ENCODE measurements around the gene SH3RF1.

SH3RF1 gene

GRCh38 chr4:169090484-169091215 lies 180.1 kb downstream of the SH3RF1 start:
- Mint-ChIP-seq H3K27ac (no peak overlapping the region), H3K4me1 (ENCODE audit: low read depth in 2 of 2) (no peaks in the 10 kb centered on the region), H3K36me3 (ENCODE audit: insufficient read depth) (peaks cover 3% of the 10 kb centered on the region), H3K4me3 (no peak overlapping the region), H3K9me3 (peaks cover 3 to 6% of the 10 kb centered on the region in 2 donors), H3K27me3 (no peaks in the 10 kb centered on the region)
- ATAC-seq (replicated peaks): no peak
- DNase-seq: no peak

GRCh38 chr4:169089004-169089403 lies 181.8 kb downstream of the SH3RF1 start:
- no peak overlapping the region for H3K27ac Mint-ChIP-seq
- no peak overlapping the region for H3K4me3 Mint-ChIP-seq

GRCh38 chr4:169084954-169085353 lies 185.8 kb downstream of the SH3RF1 start:
- no peaks in the 10 kb centered on the region for H3K9me3 Mint-ChIP-seq
- H3K36me3 Mint-ChIP-seq (ENCODE audit: insufficient read depth): peaks cover 3% of the 10 kb centered on the region
- no peak overlapping the region for H3K27ac Mint-ChIP-seq
- no peak for ATAC-seq (replicated peaks)
- H3K4me1 Mint-ChIP-seq (ENCODE audit: low read depth in 2 of 2): peaks cover 4% of the 10 kb centered on the region in 2 donors
- H3K4me3 Mint-ChIP-seq: no peak overlapping the region
- no peaks in the 10 kb centered on the region for H3K27me3 Mint-ChIP-seq
- DNase-seq: no peak

More at GRCh38 chr4:169089004-169089403, 181.8 kb downstream of the SH3RF1 start:
- peaks cover 3% of the 10 kb centered on the region for H3K36me3 Mint-ChIP-seq (ENCODE audit: insufficient read depth)
- H3K27me3 Mint-ChIP-seq: no peaks in the 10 kb centered on the region
- peaks cover 3 to 6% of the 10 kb centered on the region in 2 donors for H3K9me3 Mint-ChIP-seq
- ATAC-seq (replicated peaks) (no peak), DNase-seq (no peak)
- H3K4me1 Mint-ChIP-seq (ENCODE audit: low read depth in 2 of 2): no peaks in the 10 kb centered on the region

GRCh38 chr4:169080981-169081380 lies 189.8 kb downstream of the SH3RF1 start:
- H3K4me3 Mint-ChIP-seq: no peak overlapping the region
- ATAC-seq (replicated peaks): no peak

GRCh38 chr4:169079942-169080827 lies 190.6 kb downstream of the SH3RF1 start:
- H3K27me3 Mint-ChIP-seq: peaks cover 5 to 9% of the 10 kb centered on the region in 2 donors
- no peak for DNase-seq
- H3K4me1 Mint-ChIP-seq (ENCODE audit: low read depth in 2 of 2): peaks cover 9 to 10% of the 10 kb centered on the region in 2 donors
- no peaks in the 10 kb centered on the region for H3K9me3 Mint-ChIP-seq
- H3K27ac Mint-ChIP-seq: peak overlapping the region in 1 of 2 donors; percentile 41
- ATAC-seq (replicated peaks): peak; percentile 55
- H3K4me3 Mint-ChIP-seq: peak overlapping the region; percentile 37 to 73
- no peaks in the 10 kb centered on the region for H3K36me3 Mint-ChIP-seq (ENCODE audit: insufficient read depth)

More at GRCh38 chr4:169080981-169081380, 189.8 kb downstream of the SH3RF1 start:
- Mint-ChIP-seq H3K4me1 (ENCODE audit: low read depth in 2 of 2) (peaks cover 9 to 10% of the 10 kb centered on the region in 2 donors), H3K27ac (no peak overlapping the region), H3K36me3 (ENCODE audit: insufficient read depth) (no peaks in the 10 kb centered on the region), H3K27me3 (peaks cover 5 to 9% of the 10 kb centered on the region in 2 donors), H3K9me3 (no peaks in the 10 kb centered on the region)
- no peak for DNase-seq

GRCh38 chr4:169074117-169074516 lies 196.6 kb downstream of the SH3RF1 start:
- H3K4me1 Mint-ChIP-seq (ENCODE audit: low read depth in 2 of 2): no peaks in the 10 kb centered on the region
- H3K36me3 Mint-ChIP-seq (ENCODE audit: insufficient read depth): no peaks in the 10 kb centered on the region
- DNase-seq: no peak
- H3K27ac Mint-ChIP-seq: no peak overlapping the region
- H3K9me3 Mint-ChIP-seq: no peaks in the 10 kb centered on the region
- peaks cover 5 to 17% of the 10 kb centered on the region in 2 donors for H3K27me3 Mint-ChIP-seq
- H3K4me3 Mint-ChIP-seq: no peak overlapping the region
- no peak for ATAC-seq (replicated peaks)

GRCh38 chr4:169071747-169072146 lies 199.0 kb downstream of the SH3RF1 start:
- Mint-ChIP-seq H3K9me3 (no peaks in the 10 kb centered on the region), H3K27me3 (peaks cover 0 to 12% of the 10 kb centered on the region in 2 donors), H3K4me1 (ENCODE audit: low read depth in 2 of 2) (peaks cover 3 to 6% of the 10 kb centered on the region in 2 donors), H3K4me3 (no peak overlapping the region), H3K27ac (no peak overlapping the region), H3K36me3 (ENCODE audit: insufficient read depth) (no peaks in the 10 kb centered on the region)
- ATAC-seq (replicated peaks) (no peak), DNase-seq (no peak)

GRCh38 chr4:169070895-169071218 lies 199.9 kb downstream of the SH3RF1 start:
- H3K4me3 Mint-ChIP-seq: no peak overlapping the region
- H3K36me3 Mint-ChIP-seq (ENCODE audit: insufficient read depth): no peaks in the 10 kb centered on the region
- no peak for DNase-seq

GRCh38 chr4:169070071-169070894 lies 200.5 kb downstream of the SH3RF1 start:
- Mint-ChIP-seq H3K9me3 (no peaks in the 10 kb centered on the region), H3K27ac (no peak overlapping the region), H3K4me1 (ENCODE audit: low read depth in 2 of 2) (peaks cover 3 to 6% of the 10 kb centered on the region in 2 donors), H3K36me3 (ENCODE audit: insufficient read depth) (no peaks in the 10 kb centered on the region), H3K27me3 (peaks cover 0 to 8% of the 10 kb centered on the region in 2 donors), H3K4me3 (no peak overlapping the region)
- no peak for ATAC-seq (replicated peaks)
- DNase-seq: no peak

More at GRCh38 chr4:169070895-169071218, 199.9 kb downstream of the SH3RF1 start:
- H3K9me3 Mint-ChIP-seq: no peaks in the 10 kb centered on the region
- peaks cover 0 to 8% of the 10 kb centered on the region in 2 donors for H3K27me3 Mint-ChIP-seq
- H3K4me1 Mint-ChIP-seq (ENCODE audit: low read depth in 2 of 2): peaks cover 3 to 6% of the 10 kb centered on the region in 2 donors
- no peak for ATAC-seq (replicated peaks)
- no peak overlapping the region for H3K27ac Mint-ChIP-seq

GRCh38 chr4:169068423-169068822 lies 202.3 kb downstream of the SH3RF1 start:
- peak; percentile 27 for ATAC-seq (replicated peaks)

GRCh38 chr4:169066934-169067333 lies 203.8 kb downstream of the SH3RF1 start:
- H3K36me3 Mint-ChIP-seq (ENCODE audit: insufficient read depth): no peaks in the 10 kb centered on the region
- H3K9me3 Mint-ChIP-seq: no peaks in the 10 kb centered on the region
- peaks cover 3 to 6% of the 10 kb centered on the region in 2 donors for H3K4me1 Mint-ChIP-seq (ENCODE audit: low read depth in 2 of 2)
- H3K27me3 Mint-ChIP-seq: peaks cover 0 to 1% of the 10 kb centered on the region in 2 donors
- DNase-seq (no peak), ATAC-seq (replicated peaks) (no peak)
- no peak overlapping the region for H3K27ac Mint-ChIP-seq
- H3K4me3 Mint-ChIP-seq: no peak overlapping the region

More at GRCh38 chr4:169068423-169068822, 202.3 kb downstream of the SH3RF1 start:
- Mint-ChIP-seq H3K27ac (peak overlapping the region; percentile 20 to 33), H3K4me1 (ENCODE audit: low read depth in 2 of 2) (peaks cover 3 to 6% of the 10 kb centered on the region in 2 donors), H3K9me3 (no peaks in the 10 kb centered on the region), H3K4me3 (no peak overlapping the region), H3K27me3 (peaks cover 0 to 8% of the 10 kb centered on the region in 2 donors), H3K36me3 (ENCODE audit: insufficient read depth) (no peaks in the 10 kb centered on the region)
- no peak for DNase-seq

GRCh38 chr4:169064296-169064695 lies 206.5 kb downstream of the SH3RF1 start:
- H3K36me3 Mint-ChIP-seq (ENCODE audit: insufficient read depth): no peaks in the 10 kb centered on the region
- H3K4me3 Mint-ChIP-seq: no peak overlapping the region
- H3K27ac Mint-ChIP-seq: no peak overlapping the region
- DNase-seq (no peak), ATAC-seq (replicated peaks) (no peak)
- peaks cover 3 to 10% of the 10 kb centered on the region in 2 donors for H3K4me1 Mint-ChIP-seq (ENCODE audit: low read depth in 2 of 2)
- H3K9me3 Mint-ChIP-seq: no peaks in the 10 kb centered on the region
- peaks cover 8 to 14% of the 10 kb centered on the region in 2 donors for H3K27me3 Mint-ChIP-seq

- no peak overlapping the region for H3K4me3 Mint-ChIP-seq
- DNase-seq: no peak
- H3K4me1 Mint-ChIP-seq (ENCODE audit: low read depth in 2 of 2): peaks cover 1 to 8% of the 10 kb centered on the region in 2 donors
- H3K27me3 Mint-ChIP-seq: peaks cover 11 to 15% of the 10 kb centered on the region in 2 donors
- no peak overlapping the region for H3K27ac Mint-ChIP-seq
- no peak for ATAC-seq (replicated peaks)
- no peaks in the 10 kb centered on the region for H3K36me3 Mint-ChIP-seq (ENCODE audit: insufficient read depth)
- H3K9me3 Mint-ChIP-seq: no peaks in the 10 kb centered on the region
Observed at GRCh38 chr4:169063441-169063840, 207.3 kb downstream of the SH3RF1 start.
